Transverse colon (tissue), 4 donors: ENCODE measurements around the gene PP2D1.

ENCODE experiments used
- POLR2A ChIP-seq: fragments of 450-650 bp; IDR thresholded peaks from one replicate; pipeline ENCODE4 v1.6.1; 2016; ENCODE audit warnings: antibody characterized with exemption, mild to moderate bottlenecking, moderate library complexity
- POLR2AphosphoS5 ChIP-seq, 3 donors: sonication (generic); formaldehyde crosslinking; IDR thresholded peaks; one replicate each; pipeline ENCODE4 v1.6.1; 2016; ENCODE audit warnings: antibody characterized with exemption in 3 of 3
- TF ChIP-seq, protein P1 (sequence below), 5 experiments: fragments of 200-600 bp in 3 of 5; fragments of 450-650 bp in 2 of 5; sonication (generic) in 3 of 5; IDR thresholded peaks; 1 replicate in 2 of 5; 2 replicates in 3 of 5; pipeline ENCODE4 v1.5.1; 2016 to 2017; ENCODE audit warnings: antibody characterized with exemption in 5 of 5, inconsistent platforms in 3 of 5, mild to moderate bottlenecking in 2 of 5, moderate library complexity in 1 of 5

DNA sequence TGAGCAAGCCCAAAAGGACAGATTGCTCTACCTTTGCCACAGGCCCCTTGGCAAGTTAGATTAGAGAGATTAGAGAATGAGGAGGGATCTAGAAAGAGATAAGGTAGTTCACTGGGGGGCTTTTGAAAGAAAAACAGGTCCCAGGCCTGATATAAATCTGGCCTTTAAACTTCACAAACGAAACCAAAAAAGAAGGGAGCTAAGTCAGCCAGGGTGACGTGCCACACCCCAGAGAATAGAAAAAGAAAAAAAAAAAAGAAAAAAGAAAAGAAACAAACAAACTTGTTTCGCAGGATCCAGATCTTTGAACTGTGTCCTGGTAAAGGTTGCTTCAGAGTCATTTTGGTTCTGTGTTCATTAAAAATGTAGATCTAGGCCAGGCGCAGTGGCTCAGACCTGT, 31.8 kb upstream of the PP2D1 start:
- TF ChIP-seq POLR2A = no peak
- TF ChIP-seq, protein P1, sequence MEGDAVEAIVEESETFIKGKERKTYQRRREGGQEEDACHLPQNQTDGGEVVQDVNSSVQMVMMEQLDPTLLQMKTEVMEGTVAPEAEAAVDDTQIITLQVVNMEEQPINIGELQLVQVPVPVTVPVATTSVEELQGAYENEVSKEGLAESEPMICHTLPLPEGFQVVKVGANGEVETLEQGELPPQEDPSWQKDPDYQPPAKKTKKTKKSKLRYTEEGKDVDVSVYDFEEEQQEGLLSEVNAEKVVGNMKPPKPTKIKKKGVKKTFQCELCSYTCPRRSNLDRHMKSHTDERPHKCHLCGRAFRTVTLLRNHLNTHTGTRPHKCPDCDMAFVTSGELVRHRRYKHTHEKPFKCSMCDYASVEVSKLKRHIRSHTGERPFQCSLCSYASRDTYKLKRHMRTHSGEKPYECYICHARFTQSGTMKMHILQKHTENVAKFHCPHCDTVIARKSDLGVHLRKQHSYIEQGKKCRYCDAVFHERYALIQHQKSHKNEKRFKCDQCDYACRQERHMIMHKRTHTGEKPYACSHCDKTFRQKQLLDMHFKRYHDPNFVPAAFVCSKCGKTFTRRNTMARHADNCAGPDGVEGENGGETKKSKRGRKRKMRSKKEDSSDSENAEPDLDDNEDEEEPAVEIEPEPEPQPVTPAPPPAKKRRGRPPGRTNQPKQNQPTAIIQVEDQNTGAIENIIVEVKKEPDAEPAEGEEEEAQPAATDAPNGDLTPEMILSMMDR (IDR thresholded peaks at IDR 0.05) = no peak
- TF ChIP-seq POLR2AphosphoS5 (IDR thresholded peaks at IDR 0.05) = no peak
